ENCODE results near the gene FAM83G.

DNA sequence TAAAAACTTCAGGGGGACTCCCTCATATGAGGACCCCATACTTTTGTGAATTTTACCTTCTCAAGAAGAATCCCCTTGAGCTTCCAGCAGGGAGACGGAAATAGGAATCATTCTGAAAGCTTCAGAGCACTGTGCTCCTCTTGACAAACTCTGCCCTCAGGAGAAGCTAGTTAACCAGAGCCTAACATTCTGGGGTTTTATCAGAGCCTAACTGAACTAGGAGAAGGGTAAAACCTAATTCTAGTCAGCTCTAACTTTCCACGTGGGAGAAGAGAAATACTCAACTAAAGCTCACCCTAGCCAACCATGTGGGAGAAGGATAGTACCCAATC is 65.9 kb downstream of the FAM83G start:
- TF ChIP-seq, protein P1, sequence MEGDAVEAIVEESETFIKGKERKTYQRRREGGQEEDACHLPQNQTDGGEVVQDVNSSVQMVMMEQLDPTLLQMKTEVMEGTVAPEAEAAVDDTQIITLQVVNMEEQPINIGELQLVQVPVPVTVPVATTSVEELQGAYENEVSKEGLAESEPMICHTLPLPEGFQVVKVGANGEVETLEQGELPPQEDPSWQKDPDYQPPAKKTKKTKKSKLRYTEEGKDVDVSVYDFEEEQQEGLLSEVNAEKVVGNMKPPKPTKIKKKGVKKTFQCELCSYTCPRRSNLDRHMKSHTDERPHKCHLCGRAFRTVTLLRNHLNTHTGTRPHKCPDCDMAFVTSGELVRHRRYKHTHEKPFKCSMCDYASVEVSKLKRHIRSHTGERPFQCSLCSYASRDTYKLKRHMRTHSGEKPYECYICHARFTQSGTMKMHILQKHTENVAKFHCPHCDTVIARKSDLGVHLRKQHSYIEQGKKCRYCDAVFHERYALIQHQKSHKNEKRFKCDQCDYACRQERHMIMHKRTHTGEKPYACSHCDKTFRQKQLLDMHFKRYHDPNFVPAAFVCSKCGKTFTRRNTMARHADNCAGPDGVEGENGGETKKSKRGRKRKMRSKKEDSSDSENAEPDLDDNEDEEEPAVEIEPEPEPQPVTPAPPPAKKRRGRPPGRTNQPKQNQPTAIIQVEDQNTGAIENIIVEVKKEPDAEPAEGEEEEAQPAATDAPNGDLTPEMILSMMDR (IDR thresholded peaks at IDR 0.05; ENCODE audit: poor library complexity): no peak
- TF ChIP-seq EZH2phosphoT487 (IDR thresholded peaks at IDR 0.05; ENCODE audit: low read depth, severe bottlenecking, unreplicated experiment): no peak
- TF ChIP-seq EZH2 (IDR thresholded peaks at IDR 0.05; ENCODE audit: borderline replicate concordance): no peak

All from hepatocyte (in vitro differentiated cells).